IMR-90 (cell line): ENCODE measurements around the gene NAP1L2. TPM values are rescaled to one million over a fixed set of nuclear protein-coding genes. Genes with fewer than 3 reads are reported as not detected.

Experiments used
- ATAC-seq: fragments of 200-7000 bp; cut with Tn5 transposase; 2 replicates; pipeline ENCODE4 v1.9.1; 2020; ENCODE audit warnings: low read depth, mild to moderate bottlenecking, moderate library complexity
- BruUV-seq: library from RNA; stranded (reverse); fragments of 400-500 nt; replicated peaks from 2 replicates; lab custom pipeline; 2021; lab: Mats Ljungman, UMichigan
- CTCF ChIA-PET: fragments of 300-600 bp; formaldehyde crosslinking; extraction: SDS; loops from one replicate; lab custom pipeline; 2021; ENCODE audit warnings: antibody characterized with exemption; lab: Yijun Ruan, JAX
- POLR2A ChIA-PET: fragments of 300-600 bp; sonication (Branson Sonifier 250); formaldehyde crosslinking; loops from one replicate; lab custom pipeline; 2022; ENCODE audit warnings: antibody characterized with exemption; ENCODE audit not compliant: unreplicated experiment; lab: Charles Lee
- DNase-seq: peaks from one replicate; pipeline ENCODE4 v3.0.0; 2013
- H2AFZ ChIP-seq: replicated peaks from 2 replicates; pipeline ENCODE3; 2013; ENCODE audit warnings: low read length, mild to moderate bottlenecking; ENCODE audit not compliant: poor library complexity
- H2AK5ac ChIP-seq: 2 replicates; pipeline ENCODE4 v1.6.1; 2013; ENCODE audit warnings: low read depth, low read length, inconsistent platforms
- H2AK9ac ChIP-seq: replicated peaks from 2 replicates; pipeline ENCODE3; 2013; ENCODE audit warnings: mild to moderate bottlenecking, low read depth, low read length, moderate library complexity; ENCODE audit not compliant: poor library complexity
- H2BK120ac ChIP-seq: 2 replicates; pipeline ENCODE4 v1.6.1; 2013; ENCODE audit warnings: low read depth, low read length, inconsistent platforms
- H2BK15ac ChIP-seq: 3 replicates; pipeline ENCODE4 v1.6.1; 2013; ENCODE audit warnings: low read depth, low read length, inconsistent platforms
- H2BK20ac ChIP-seq: 2 replicates; pipeline ENCODE4 v1.6.1; 2013; ENCODE audit warnings: low read depth, mild to moderate bottlenecking, inconsistent platforms, low read length, moderate library complexity
- H2BK5ac ChIP-seq: 2 replicates; pipeline ENCODE4 v1.6.1; 2013; ENCODE audit warnings: mild to moderate bottlenecking, low read depth, low read length, inconsistent platforms; ENCODE audit not compliant: poor library complexity, severe bottlenecking
- H3K14ac ChIP-seq: replicated peaks from 2 replicates; pipeline ENCODE4 v1.6.1; 2013; ENCODE audit warnings: low read depth, low read length, inconsistent platforms
- H3K18ac ChIP-seq: 2 replicates; pipeline ENCODE4 v1.6.1; 2013; ENCODE audit warnings: low read depth, low read length, control low read depth
- H3K23ac ChIP-seq: 2 replicates; pipeline ENCODE4 v1.6.1; 2013; ENCODE audit warnings: low read depth, low read length, inconsistent platforms
- H3K27ac ChIP-seq: 2 replicates; pipeline ENCODE4 v1.5.1; 2013; ENCODE audit warnings: mild to moderate bottlenecking, control low read depth, low read length; ENCODE audit not compliant: insufficient read depth
- H3K27me3 ChIP-seq: 2 replicates; pipeline ENCODE4 v1.6.1; 2013; ENCODE audit warnings: low read length; ENCODE audit not compliant: control insufficient read depth, insufficient read depth
- H3K36me3 ChIP-seq: 2 replicates; pipeline ENCODE4 v1.6.1; 2013; ENCODE audit warnings: low read length, mixed read lengths; ENCODE audit not compliant: control insufficient read depth, insufficient read depth
- H3K4ac ChIP-seq: 2 replicates; pipeline ENCODE4 v1.6.1; 2013; ENCODE audit warnings: low read depth, low read length, inconsistent platforms
- H3K4me1 ChIP-seq: 2 replicates; pipeline ENCODE4 v1.6.1; 2013; ENCODE audit warnings: low read length, mixed read lengths; ENCODE audit not compliant: control insufficient read depth, insufficient read depth
- H3K4me2 ChIP-seq: 2 replicates; pipeline ENCODE4 v1.6.1; 2013; ENCODE audit warnings: low read depth, mild to moderate bottlenecking, control low read depth, low read length, moderate library complexity
- H3K4me3 ChIP-seq: 2 replicates; pipeline ENCODE4 v1.5.1; 2013; ENCODE audit warnings: low read depth, mild to moderate bottlenecking, control low read depth, low read length, moderate library complexity; ENCODE audit not compliant: insufficient read depth
- H3K56ac ChIP-seq: 2 replicates; pipeline ENCODE4 v1.6.1; 2013; ENCODE audit warnings: low read length, inconsistent platforms; ENCODE audit not compliant: insufficient read depth; ENCODE audit errors: extremely low read depth
- H3K79me1 ChIP-seq, 2 experiments: 2 replicates each; pipeline ENCODE4 v1.6.1; 2013; ENCODE audit warnings: low read length in 2 of 2, inconsistent platforms in 1 of 2, low read depth in 1 of 2
- H3K9ac ChIP-seq: 2 replicates; pipeline ENCODE4 v1.6.1; 2013; ENCODE audit warnings: low read depth, low read length, control low read depth
- H3K9me1 ChIP-seq: 2 replicates; pipeline ENCODE4 v1.6.1; 2013; ENCODE audit warnings: low read length, inconsistent platforms; ENCODE audit not compliant: insufficient read depth
- H3K9me3 ChIP-seq: 2 replicates; pipeline ENCODE4 v1.6.1; 2013; ENCODE audit warnings: low read length; ENCODE audit not compliant: control insufficient read depth, insufficient read depth
- H4K20me1 ChIP-seq: 2 replicates; pipeline ENCODE4 v1.6.1; 2013; ENCODE audit warnings: low read length, inconsistent platforms; ENCODE audit not compliant: insufficient read depth
- H4K5ac ChIP-seq: 2 replicates; pipeline ENCODE4 v1.6.1; 2013; ENCODE audit warnings: mild to moderate bottlenecking, low read depth, low read length, control low read depth
- H4K8ac ChIP-seq, 2 experiments: 2 replicates each; pipeline ENCODE4 v1.6.1; 2013; ENCODE audit warnings: low read depth in 2 of 2, low read length in 2 of 2, control low read depth in 1 of 2, inconsistent platforms in 1 of 2
- H4K91ac ChIP-seq: 2 replicates; pipeline ENCODE4 v1.6.1; 2013; ENCODE audit warnings: low read depth, low read length, inconsistent platforms; ENCODE audit not compliant: insufficient read depth
- CEBPB ChIP-seq: IDR thresholded peaks from 2 replicates; pipeline ENCODE4 v1.6.1; 2012; ENCODE audit warnings: low read depth, low read length, improper control_type of control experiment
- ELK1 ChIP-seq: fragments of 150-350 bp; IDR thresholded peaks from 2 replicates; pipeline ENCODE4 v1.6.1; 2016; ENCODE audit warnings: low read depth, mild to moderate bottlenecking, low read length, moderate library complexity, borderline replicate concordance
- WGBS, 2 experiments: methylation state at CpG; one replicate each; pipeline versions ENCODE4 v1.1.5 to v1.1.7; 2013; ENCODE audit warnings: missing lambda C conversion rate in 2 of 2; ENCODE audit not compliant: insufficient read length in 1 of 2; ENCODE audit errors: extremely low coverage in 2 of 2; 5-methylcytosine and 5-hydroxymethylcytosine counted together
- dilution Hi-C: fragments of 300-500 bp; cut with HindIII; formaldehyde crosslinking; loops from one replicate; pipeline ENCODE4 v1.14.3; 2018; ENCODE audit warnings: low sequenced_read_pairs; ENCODE audit not compliant: unreplicated experiment
- in situ Hi-C: fragments of 300-500 bp; cut with MboI; formaldehyde crosslinking; loops from 3 replicates; pipeline ENCODE4 v1.14.3; 2019; ENCODE audit warnings: low sequenced_read_pairs, inconsistent platforms, mixed read lengths
- intact Hi-C: fragments of 100-400 bp; cut with micrococcal nuclease; formaldehyde crosslinking; loops from 2 replicates; pipeline ENCODE4 v1.10.0; 2022
- polyA plus RNA-seq, 3 experiments: library from polyadenylated mRNA; depleted of rRNA; stranded (reverse); fragments of >200 nt; gene quantifications; 2 replicates each; pipeline ENCODE4 v1.2.3, GENCODE V29; 2012; ENCODE audit warnings: low replicate concordance in 1 of 3
- total RNA-seq: library from RNA; depleted of rRNA; stranded (reverse); fragments of >200 nt; gene quantifications from 2 replicates; pipeline ENCODE4 v1.2.3, GENCODE V29; 2012

The NAP1L2 gene
- total and polyA plus RNA-seq, 2 of the 4 experiments (the other 2 are of a cell fraction), result 0.03 TPM; not detected in 1

DNA sequence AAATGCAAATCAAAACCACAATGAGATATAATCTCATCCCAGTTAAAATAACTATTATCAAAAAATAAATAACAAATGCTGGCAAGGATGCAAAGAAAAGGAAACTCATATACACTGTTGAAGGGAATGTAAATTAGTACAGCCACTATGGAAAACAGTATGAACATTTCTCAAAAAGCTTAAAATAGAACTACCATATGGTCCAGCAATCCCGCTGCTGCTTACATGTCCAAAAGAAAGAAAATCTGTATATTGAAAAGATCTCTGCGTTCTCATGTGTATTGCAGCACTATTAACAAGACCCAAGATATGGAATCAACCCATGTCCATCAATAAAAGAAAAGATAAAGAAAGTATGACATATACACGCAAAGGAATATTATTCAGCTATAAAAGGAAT is 3.0 kb upstream of the NAP1L2 start:
- Histone ChIP-seq H3K4ac (no peak overlapping the region), H4K20me1 (no peaks in the 10 kb centered on the region), H2AFZ (no peak overlapping the region), H2AK9ac (no peak overlapping the region), H3K23ac (no peak overlapping the region), H3K36me3 (no peaks in the 10 kb centered on the region), H3K56ac (no peak overlapping the region), H3K9ac (no peak overlapping the region), H3K4me2 (no peak overlapping the region), H3K27me3 (no peaks in the 10 kb centered on the region; the same call in 1 of the 2 replicates), H3K4me3 (no peak overlapping the region), H2BK20ac (no peak overlapping the region), H4K91ac (no peak overlapping the region), H4K8ac (no peak overlapping the region), H2BK120ac (no peak overlapping the region), H3K79me1 (no peaks in the 10 kb centered on the region), H2BK15ac (no peak overlapping the region), H3K18ac (no peak overlapping the region), H3K9me1 (no peaks in the 10 kb centered on the region), H3K9me3 (peaks cover 2% of the 10 kb centered on the region; the same call in 1 of the 2 replicates), H2BK5ac (no peak overlapping the region), H3K14ac (no peak overlapping the region), H4K5ac (no peak overlapping the region), H3K4me1 (no peaks in the 10 kb centered on the region), H3K27ac (no peak overlapping the region), H2AK5ac (no peak overlapping the region)
- no CpG with 5 or more reads among the region's 3 CpGs for WGBS, 2 experiments
- intact Hi-C loops (no loop called here), dilution Hi-C loops (no loop called here), in situ Hi-C loops (no loop called here)
- ChIA-PET POLR2A (no interaction called here), CTCF (no interaction called here)
- TF ChIP-seq CEBPB (no peak), ELK1 (no peak)
- ATAC-seq, result no peak
- BruUV-seq, result no TSS peak
- no peak for DNase-seq
